ENCODE measurements around the gene KCNQ5.

The KCNQ5 gene

GRCh38 chr6:72925136-72925535 lies 303.3 kb downstream of the KCNQ5 start:
- no peak for DNase-seq

GRCh38 chr6:72930556-72931132 lies 308.8 kb downstream of the KCNQ5 start:
- DNase-seq: no peak

- no peak for DNase-seq
Observed at GRCh38 chr6:72931325-72931887, 309.5 kb downstream of the KCNQ5 start.

GRCh38 chr6:72933233-72933632 lies 311.4 kb downstream of the KCNQ5 start:
- no peak for DNase-seq

- DNase-seq: no peak
Observed at GRCh38 chr6:72936766-72937559, 315.1 kb downstream of the KCNQ5 start.

GRCh38 chr6:72938104-72938503 lies 316.2 kb downstream of the KCNQ5 start:
- no peak for DNase-seq

- no peak for DNase-seq
Observed at GRCh38 chr6:72939004-72939403, 317.1 kb downstream of the KCNQ5 start.

GRCh38 chr6:72940265-72940664 lies 318.4 kb downstream of the KCNQ5 start:
- no peak for DNase-seq

- no peak for DNase-seq
Observed at GRCh38 chr6:72941263-72941662, 319.4 kb downstream of the KCNQ5 start.

- no peak for DNase-seq
Observed at GRCh38 chr6:72941751-72942150, 319.9 kb downstream of the KCNQ5 start.

- no peak for DNase-seq
Observed at GRCh38 chr6:72943699-72944098, 321.8 kb downstream of the KCNQ5 start.

GRCh38 chr6:72944660-72945059 lies 322.8 kb downstream of the KCNQ5 start:
- DNase-seq: no peak

GRCh38 chr6:72946774-72947173 lies 324.9 kb downstream of the KCNQ5 start:
- no peak for DNase-seq

- DNase-seq: no peak
Observed at GRCh38 chr6:72947534-72947933, 325.7 kb downstream of the KCNQ5 start.

- no peak for DNase-seq
Observed at GRCh38 chr6:72948153-72948552, 326.3 kb downstream of the KCNQ5 start.

GRCh38 chr6:72950114-72950860 lies 328.4 kb downstream of the KCNQ5 start:
- DNase-seq: no peak

GRCh38 chr6:72952808-72953630 lies 331.2 kb downstream of the KCNQ5 start:
- no peak for DNase-seq

GRCh38 chr6:72953971-72954381 lies 332.1 kb downstream of the KCNQ5 start:
- no peak for DNase-seq

GRCh38 chr6:72954716-72955115 lies 332.9 kb downstream of the KCNQ5 start:
- no peak for DNase-seq

GRCh38 chr6:72955666-72956065 lies 333.8 kb downstream of the KCNQ5 start:
- no peak for DNase-seq

- no peak for DNase-seq
Observed at GRCh38 chr6:72956272-72956671, 334.4 kb downstream of the KCNQ5 start.

- DNase-seq: no peak
Observed at GRCh38 chr6:72959821-72960220, 338.0 kb downstream of the KCNQ5 start.

GRCh38 chr6:72963946-72964345 lies 342.1 kb downstream of the KCNQ5 start:
- no peak for DNase-seq
